Uterus (tissue), 2 donors: ENCODE data around the gene PSAPL1.

ENCODE experiments used
- CTCF ChIP-seq, 4 experiments: fragments of 200-600 bp in 2 of 4; fragments of 450-650 bp in 2 of 4; sonication (generic) in 2 of 4; IDR thresholded peaks; one replicate each; pipeline ENCODE4 v1.5.1; 2016 to 2019; ENCODE audit warnings: antibody characterized with exemption in 4 of 4, mild to moderate bottlenecking in 2 of 4, moderate library complexity in 1 of 4
- POLR2A ChIP-seq, 2 donors: fragments of 450-650 bp; IDR thresholded peaks; one replicate each; pipeline ENCODE4 v1.6.1; 2016; ENCODE audit warnings: antibody characterized with exemption in 2 of 2, mild to moderate bottlenecking in 1 of 2, moderate library complexity in 1 of 2

GRCh38 chr4:7428261-7429068, 6.3 kb downstream of the PSAPL1 start:
- TF ChIP-seq CTCF (IDR thresholded peaks at IDR 0.05) (no peak), POLR2A (IDR thresholded peaks at IDR 0.05) (no peak)
